OCI-LY1 (cell line): ENCODE measurements around the gene ARV1.
"Not testable (repeated sequence)": the region's sequence is repeated elsewhere in the genome, so short reads cannot be mapped to it uniquely, and the experiment has no call there.

Experiments used
- H2AFZ ChIP-seq: fragments of 200-600 bp; sonication (generic), shearing (Covaris generic); 2 replicates; pipeline ENCODE4 v1.6.0; 2014; ENCODE audit warnings: antibody characterized with exemption, mild to moderate bottlenecking, low read length
- H3F3A ChIP-seq: fragments of 200-600 bp; sonication (generic), shearing (Covaris generic); 2 replicates; pipeline ENCODE4 v1.6.0; 2014; ENCODE audit warnings: mild to moderate bottlenecking, antibody characterized with exemption, low read length, moderate library complexity; ENCODE audit not compliant: insufficient read depth
- H3K27ac ChIP-seq: fragments of 200-600 bp; sonication (generic); 2 replicates; pipeline ENCODE4 v1.5.1; 2014; ENCODE audit warnings: low read length, mixed run types, mild to moderate bottlenecking, low read depth; ENCODE audit not compliant: poor library complexity, severe bottlenecking
- H3K27me3 ChIP-seq: fragments of 200-600 bp; sonication (generic); 2 replicates; pipeline ENCODE4 v1.6.0; 2014; ENCODE audit warnings: antibody characterized with exemption, mild to moderate bottlenecking, low read length, moderate library complexity; ENCODE audit not compliant: insufficient read depth
- H3K36me3 ChIP-seq: fragments of 200-600 bp; sonication (generic); 2 replicates; pipeline ENCODE4 v1.6.1; 2014; ENCODE audit warnings: mild to moderate bottlenecking, antibody characterized with exemption, low read length, moderate library complexity, mixed read lengths; ENCODE audit not compliant: insufficient read depth
- H3K4me1 ChIP-seq: fragments of 200-600 bp; sonication (generic); 2 replicates; pipeline ENCODE4 v1.5.1; 2014; ENCODE audit warnings: mild to moderate bottlenecking, low read length, moderate library complexity; ENCODE audit not compliant: insufficient read depth, severe bottlenecking
- H3K4me2 ChIP-seq: fragments of 200-600 bp; sonication (generic), shearing (Covaris generic); 2 replicates; pipeline ENCODE4 v1.6.1; 2014; ENCODE audit warnings: low read length
- H3K4me3 ChIP-seq: fragments of 200-600 bp; sonication (generic); 2 replicates; pipeline ENCODE4 v1.5.1; 2014; ENCODE audit warnings: low read length, low read depth, mild to moderate bottlenecking, mixed read lengths; ENCODE audit not compliant: poor library complexity, severe bottlenecking
- H3K79me2 ChIP-seq: fragments of 200-600 bp; shearing (Covaris generic); 2 replicates; pipeline ENCODE4 v1.6.1; 2016; ENCODE audit warnings: mixed run types, low read length, mixed read lengths; ENCODE audit not compliant: insufficient read depth
- H3K9ac ChIP-seq: fragments of 200-600 bp; sonication (generic), shearing (Covaris generic); 2 replicates; pipeline ENCODE4 v1.6.1; 2014; ENCODE audit warnings: mild to moderate bottlenecking, low read length, mixed read lengths
- H3K9me2 ChIP-seq: fragments of 200-600 bp; sonication (generic), shearing (Covaris generic); 2 replicates; pipeline ENCODE4 v1.6.1; 2014; ENCODE audit warnings: low read depth, mild to moderate bottlenecking, low read length, mixed read lengths
- H3K9me3 ChIP-seq: fragments of 200-600 bp; shearing (Covaris generic); 2 replicates; pipeline ENCODE4 v1.6.1; 2014; ENCODE audit warnings: low read length, mixed read lengths
- H4K20me1 ChIP-seq: fragments of 200-600 bp; sonication (generic), shearing (Covaris generic); 2 replicates; pipeline ENCODE4 v1.6.0; 2016; ENCODE audit warnings: mild to moderate bottlenecking, low read length; ENCODE audit not compliant: insufficient read depth
- CTCF ChIP-seq: fragments of 200-600 bp; sonication (generic), shearing (Covaris generic); IDR thresholded peaks from 2 replicates; pipeline ENCODE4 v1.5.1; 2017; ENCODE audit warnings: mild to moderate bottlenecking, antibody characterized with exemption, low read length, moderate library complexity, mixed read lengths
- EZH2 ChIP-seq: fragments of 200-600 bp; sonication (generic), shearing (Covaris generic); IDR thresholded peaks from 2 replicates; pipeline ENCODE4 v1.8.0; 2017; ENCODE audit warnings: borderline replicate concordance, mixed run types, mild to moderate bottlenecking, antibody characterized with exemption, low read length, moderate library complexity, mixed read lengths

ARV1 gene

GRCh38 chr1:231001892-231002291 lies 23.0 kb downstream of the ARV1 start:
- H2AFZ ChIP-seq = no peak overlapping the region
- H3K36me3 ChIP-seq = peaks cover 44% of the 10 kb centered on the region
- H3K4me1 ChIP-seq = no peaks in the 10 kb centered on the region
- no peaks in the 10 kb centered on the region for H3K9me3 ChIP-seq
- H3K9ac ChIP-seq = no peak overlapping the region
- no peak overlapping the region for H3K4me3 ChIP-seq
- H3K9me2 ChIP-seq = no peaks in the 10 kb centered on the region
- no peaks in the 10 kb centered on the region for H3F3A ChIP-seq
- H3K27ac ChIP-seq = no peak overlapping the region
- no peak overlapping the region for H3K4me2 ChIP-seq
- no peaks in the 10 kb centered on the region for H3K27me3 ChIP-seq
- no peaks in the 10 kb centered on the region for H3K79me2 ChIP-seq
- H4K20me1 ChIP-seq = no peaks in the 10 kb centered on the region
- TF ChIP-seq EZH2 (no peak), CTCF (no peak)

- not testable (repeated sequence) for H3K9me2 ChIP-seq, H3K4me1 ChIP-seq, H3K4me2 ChIP-seq, H3K36me3 ChIP-seq, H2AFZ ChIP-seq, H3K27me3 ChIP-seq, H3K27ac ChIP-seq, H4K20me1 ChIP-seq, H3K4me3 ChIP-seq, H3K79me2 ChIP-seq, H3K9ac ChIP-seq, H3F3A ChIP-seq, H3K9me3 ChIP-seq
Observed at GRCh38 chr1:231007535-231007934, 28.6 kb downstream of the ARV1 start.

- Histone ChIP-seq H3K27ac (no peak overlapping the region), H4K20me1 (no peaks in the 10 kb centered on the region), H3K79me2 (no peaks in the 10 kb centered on the region), H3K4me3 (no peak overlapping the region), H3K27me3 (no peaks in the 10 kb centered on the region), H2AFZ (no peak overlapping the region), H3F3A (no peaks in the 10 kb centered on the region), H3K36me3 (no peaks in the 10 kb centered on the region), H3K9me3 (0 out of 2 replicates have a peak, but pooled peaks cover 2% of the 10 kb centered on the region), H3K9me2 (no peaks in the 10 kb centered on the region), H3K9ac (no peak overlapping the region), H3K4me1 (no peaks in the 10 kb centered on the region), H3K4me2 (no peak overlapping the region)
- no peak for TF ChIP-seq CTCF
- TF ChIP-seq EZH2 = no peak
Observed at GRCh38 chr1:231011360-231011759, 32.5 kb downstream of the ARV1 start.

GRCh38 chr1:231011963-231012362 lies 33.1 kb downstream of the ARV1 start:
- no peak overlapping the region for H3K9ac ChIP-seq
- no peaks in the 10 kb centered on the region for H3K79me2 ChIP-seq
- H3K9me3 ChIP-seq = 0 out of 2 replicates have a peak, but pooled peaks cover 2% of the 10 kb centered on the region
- H3K27ac ChIP-seq = no peak overlapping the region
- H3K36me3 ChIP-seq = no peaks in the 10 kb centered on the region
- H3K4me1 ChIP-seq = no peaks in the 10 kb centered on the region
- no peaks in the 10 kb centered on the region for H3F3A ChIP-seq
- H3K4me2 ChIP-seq = no peak overlapping the region
- H3K27me3 ChIP-seq = no peaks in the 10 kb centered on the region
- no peaks in the 10 kb centered on the region for H3K9me2 ChIP-seq
- TF ChIP-seq EZH2 (no peak), CTCF (no peak)
- no peak overlapping the region for H2AFZ ChIP-seq
- no peaks in the 10 kb centered on the region for H4K20me1 ChIP-seq
- no peak overlapping the region for H3K4me3 ChIP-seq
